Right lobe of liver (tissue), 4 donors: ENCODE measurements around the gene SH2D2A.

Experiments
- POLR2A ChIP-seq: fragments of 450-650 bp; IDR thresholded peaks from one replicate; pipeline ENCODE4 v1.6.1; 2017; ENCODE audit warnings: antibody characterized with exemption, mild to moderate bottlenecking
- TF ChIP-seq, protein P1 (sequence below), 4 donors: fragments of 200-600 bp in 3 of 4; fragments of 450-650 bp in 1 of 4; IDR thresholded peaks; one replicate each; pipeline versions ENCODE4 v1.5.1 to v1.8.0; 2016 to 2022; ENCODE audit warnings: antibody characterized with exemption in 4 of 4, mild to moderate bottlenecking in 2 of 4
- donor health status: DM: no; HTN: no; CAD: no.
- donor health status: DM: no; HTN: no; CAD: no.
- donor health status: DM: no; HTN: yes; CAD: no.

- TF ChIP-seq POLR2A: no peak
- TF ChIP-seq, protein P1, sequence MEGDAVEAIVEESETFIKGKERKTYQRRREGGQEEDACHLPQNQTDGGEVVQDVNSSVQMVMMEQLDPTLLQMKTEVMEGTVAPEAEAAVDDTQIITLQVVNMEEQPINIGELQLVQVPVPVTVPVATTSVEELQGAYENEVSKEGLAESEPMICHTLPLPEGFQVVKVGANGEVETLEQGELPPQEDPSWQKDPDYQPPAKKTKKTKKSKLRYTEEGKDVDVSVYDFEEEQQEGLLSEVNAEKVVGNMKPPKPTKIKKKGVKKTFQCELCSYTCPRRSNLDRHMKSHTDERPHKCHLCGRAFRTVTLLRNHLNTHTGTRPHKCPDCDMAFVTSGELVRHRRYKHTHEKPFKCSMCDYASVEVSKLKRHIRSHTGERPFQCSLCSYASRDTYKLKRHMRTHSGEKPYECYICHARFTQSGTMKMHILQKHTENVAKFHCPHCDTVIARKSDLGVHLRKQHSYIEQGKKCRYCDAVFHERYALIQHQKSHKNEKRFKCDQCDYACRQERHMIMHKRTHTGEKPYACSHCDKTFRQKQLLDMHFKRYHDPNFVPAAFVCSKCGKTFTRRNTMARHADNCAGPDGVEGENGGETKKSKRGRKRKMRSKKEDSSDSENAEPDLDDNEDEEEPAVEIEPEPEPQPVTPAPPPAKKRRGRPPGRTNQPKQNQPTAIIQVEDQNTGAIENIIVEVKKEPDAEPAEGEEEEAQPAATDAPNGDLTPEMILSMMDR (IDR thresholded peaks at IDR 0.05): no peak
These were observed 35.8 kb upstream of the SH2D2A start for GRCh38 chr1:156852418-156852874.
